HepG2 (cell line): Measurements from ENCODE around the gene TMEM95. TPM values are rescaled to one million over a fixed set of nuclear protein-coding genes. Genes with fewer than 3 reads are reported as not detected.

Experiments
- ATAC-seq: fragments of 200-7000 bp; cut with Tn5 transposase; 3 replicates; pipeline ENCODE4 v1.9.1; 2020; ENCODE audit warnings: mild to moderate bottlenecking, moderate library complexity
- BruUV-seq: library from RNA; stranded (reverse); fragments of 400-500 nt; replicated peaks from 2 replicates; lab custom pipeline; 2021; lab: Mats Ljungman, UMichigan
- CTCF ChIA-PET: fragments of 300-600 bp; formaldehyde crosslinking; extraction: SDS; loops from one replicate; lab custom pipeline; 2021; ENCODE audit warnings: low total read pairs, inconsistent platforms, low intra/inter-chr PET ratio; lab: Yijun Ruan, JAX
- POLR2A ChIA-PET: fragments of 350-600 bp; sonication (Branson Sonifier 250); formaldehyde crosslinking; loops from one replicate; lab custom pipeline; 2020; ENCODE audit warnings: antibody characterized with exemption, inconsistent platforms; lab: Yijun Ruan, JAX
- DNase-seq: peaks from one replicate; pipeline ENCODE4 v3.0.0-alpha.2; 2015; ENCODE audit warnings: low spot score
- FAIRE-seq: peaks from 3 replicates; lab custom pipeline; 2011; peaks lifted over from hg19 to GRCh38; lab: Jason Lieb, UNC
- H2AFZ ChIP-seq: one replicate; pipeline ENCODE4 v1.6.1; 2011; ENCODE audit warnings: low read length, inconsistent platforms
- H3K27ac ChIP-seq: fragments of 300-600 bp; 3 replicates; pipeline ENCODE4 v1.8.0; 2011; ENCODE audit warnings: mixed run types, mild to moderate bottlenecking, mixed read lengths, low read length, inconsistent platforms; ENCODE audit not compliant: insufficient read depth; ENCODE audit errors: extremely low read length
- H3K27me3 ChIP-seq, 2 experiments: fragments of 200-600 bp in 1 of 2; 2 replicates in 1 of 2; 3 replicates in 1 of 2; pipeline versions ENCODE4 v1.6.0 to v1.8.0; 2011; ENCODE audit warnings: low read length in 2 of 2, mild to moderate bottlenecking in 2 of 2, moderate library complexity in 2 of 2, inconsistent platforms in 1 of 2; ENCODE audit not compliant: insufficient read depth in 2 of 2, control insufficient read depth in 1 of 2
- H3K36me3 ChIP-seq, 2 experiments: fragments of 200-600 bp in 1 of 2; replicated peaks in 1 of 2; 2 replicates in 1 of 2; 3 replicates in 1 of 2; pipeline versions ENCODE4 v1.5.1 to v1.8.0; 2011; ENCODE audit warnings: low read length in 2 of 2, inconsistent platforms in 1 of 2; ENCODE audit not compliant: insufficient read depth in 2 of 2, control insufficient read depth in 1 of 2
- H3K4me1 ChIP-seq: 2 replicates; pipeline ENCODE4 v1.5.1; 2012; ENCODE audit warnings: low read length, inconsistent platforms; ENCODE audit not compliant: insufficient read depth
- H3K4me2 ChIP-seq: 2 replicates; pipeline ENCODE4 v1.6.0; 2011; ENCODE audit warnings: low read depth, low read length, inconsistent platforms
- H3K4me3 ChIP-seq, 3 experiments: fragments of 200-600 bp in 1 of 3; sonication (generic), shearing (Covaris generic) in 1 of 3; replicated peaks in 1 of 3; 2 replicates each; pipeline ENCODE4 v1.5.1; 2011 to 2016; ENCODE audit warnings: low read length in 3 of 3, inconsistent platforms in 2 of 3, low read depth in 2 of 3, mild to moderate bottlenecking in 2 of 3, control low read depth in 1 of 3, mixed read lengths in 1 of 3; ENCODE audit not compliant: insufficient read depth in 1 of 3
- H3K79me2 ChIP-seq: one replicate; pipeline ENCODE4 v1.6.1; 2011; ENCODE audit warnings: low read length, inconsistent platforms; ENCODE audit not compliant: insufficient read depth
- H3K9ac ChIP-seq: 2 replicates; pipeline ENCODE4 v1.6.0; 2011; ENCODE audit warnings: mild to moderate bottlenecking, low read depth, low read length, inconsistent platforms; ENCODE audit not compliant: insufficient read depth
- H3K9me3 ChIP-seq: 2 replicates; pipeline ENCODE4 v1.5.1; 2012; ENCODE audit warnings: mild to moderate bottlenecking, low read length
- H4K20me1 ChIP-seq: 2 replicates; pipeline ENCODE4 v1.6.0; 2011; ENCODE audit warnings: inconsistent platforms, mild to moderate bottlenecking, low read length, moderate library complexity; ENCODE audit not compliant: insufficient read depth
- CENPT ChIP-seq: sonication (generic); formaldehyde crosslinking; IDR thresholded peaks from 2 replicates; pipeline ENCODE4 v1.8.0; 2022; ENCODE audit warnings: low read depth, mild to moderate bottlenecking, moderate library complexity, missing genetic modification reagents
- HMG20B ChIP-seq: conservative IDR thresholded peaks from 2 replicates; pipeline ENCODE4 v1.6.1; 2016; ENCODE audit warnings: missing genetic modification reagents, missing compliant biosample characterization
- HMGXB3 ChIP-seq: sonication (generic); formaldehyde crosslinking; IDR thresholded peaks from 2 replicates; pipeline ENCODE4 v1.4.0; 2020; ENCODE audit warnings: missing genetic modification reagents, borderline replicate concordance
- JDP2 ChIP-seq: sonication (generic); formaldehyde crosslinking; IDR thresholded peaks from 2 replicates; pipeline ENCODE4 v1.8.1; 2022; ENCODE audit warnings: missing genetic modification reagents, borderline replicate concordance
- KMT2B ChIP-seq: IDR thresholded peaks from 2 replicates; pipeline ENCODE4 v1.6.1; 2016; ENCODE audit warnings: missing genetic modification reagents, missing compliant biosample characterization
- LBX2 ChIP-seq: sonication (generic); formaldehyde crosslinking; IDR thresholded peaks from 2 replicates; pipeline ENCODE4 v1.5.0; 2020; ENCODE audit warnings: missing genetic modification reagents, mild to moderate bottlenecking, borderline replicate concordance
- PREB ChIP-seq: sonication (generic); formaldehyde crosslinking; IDR thresholded peaks from 2 replicates; pipeline ENCODE4 v1.4.0; 2020; ENCODE audit warnings: missing genetic modification reagents
- REL ChIP-seq: sonication (generic); formaldehyde crosslinking; conservative IDR thresholded peaks from 2 replicates; pipeline ENCODE4 v1.8.0; 2022; ENCODE audit warnings: mild to moderate bottlenecking, missing genetic modification reagents, moderate library complexity
- TARDBP ChIP-seq: sonication (generic); formaldehyde crosslinking; IDR thresholded peaks from 2 replicates; pipeline ENCODE4 v1.8.0; 2022; ENCODE audit warnings: mild to moderate bottlenecking, missing genetic modification reagents
- ZBTB34 ChIP-seq: sonication (generic); formaldehyde crosslinking; IDR thresholded peaks from 2 replicates; pipeline ENCODE4 v1.8.0; 2022; ENCODE audit warnings: mild to moderate bottlenecking, missing genetic modification reagents
- ZEB1 ChIP-seq: IDR thresholded peaks from 2 replicates; pipeline ENCODE4 v1.6.1; 2012; ENCODE audit warnings: mild to moderate bottlenecking, low read depth, inconsistent platforms; ENCODE audit not compliant: insufficient replicate concordance
- ZFX ChIP-seq: sonication (generic); formaldehyde crosslinking; IDR thresholded peaks from 2 replicates; pipeline ENCODE4 v1.4.0; 2020; ENCODE audit warnings: mild to moderate bottlenecking, low read depth, missing genetic modification reagents, moderate library complexity
- ZNF251 ChIP-seq: sonication (generic); formaldehyde crosslinking; IDR thresholded peaks from 2 replicates; pipeline ENCODE4 v1.9.0; 2021; ENCODE audit warnings: mild to moderate bottlenecking, missing genetic modification reagents
- ZNF605 ChIP-seq: sonication (generic); formaldehyde crosslinking; IDR thresholded peaks from 2 replicates; pipeline ENCODE4 v1.8.0; 2022; ENCODE audit warnings: mild to moderate bottlenecking, missing genetic modification reagents
- ZNF781 ChIP-seq: sonication (generic); formaldehyde crosslinking; IDR thresholded peaks from 2 replicates; pipeline ENCODE4 v1.5.1; 2020; ENCODE audit warnings: borderline replicate concordance, mild to moderate bottlenecking, missing genetic modification reagents; ENCODE audit errors: not compliant biosample characterization
- ZZZ3 ChIP-seq: sonication (generic); formaldehyde crosslinking; IDR thresholded peaks from 2 replicates; pipeline ENCODE4 v1.4.0; 2020; ENCODE audit warnings: missing genetic modification reagents, mild to moderate bottlenecking, borderline replicate concordance
- WGBS: methylation state at CpG from one replicate; pipeline ENCODE4 v1.1.6; 2017; ENCODE audit warnings: low lambda C conversion rate; 5-methylcytosine and 5-hydroxymethylcytosine counted together
- in situ Hi-C: cut with HindIII; loops from 2 replicates; pipeline ENCODE4 v1.10.0; 2017; ENCODE audit warnings: low pct_unique_long_range_greater_than_20kb; ENCODE audit not compliant: extremely low pct_ligation_motif_present
- intact Hi-C: fragments of 100-400 bp; cut with micrococcal nuclease; formaldehyde crosslinking; loops from one replicate; pipeline ENCODE4 v1.10.0; 2022; ENCODE audit not compliant: unreplicated experiment
- polyA plus RNA-seq, 8 experiments: library from polyadenylated mRNA; depleted of rRNA in 3 of 8; stranded (reverse) in 7 of 8; unstranded in 1 of 8; fragments of >200 nt; fragmentation: Illumina TruSeq in 4 of 8; extraction: Trizol in 4 of 8; gene quantifications; 2 replicates each; pipeline versions ENCODE4 v1.2.1 to v1.2.3, GENCODE V29; 2011 to 2016; ENCODE audit warnings: low read depth in 4 of 8, missing spikeins in 1 of 8, mixed read lengths in 1 of 8; ENCODE audit not compliant: insufficient read depth in 1 of 8
- total RNA-seq, 5 experiments: library from RNA; depleted of rRNA; stranded (reverse); fragments of >200 nt; fragmentation: Illumina TruSeq; extraction: Trizol; gene quantifications; 2 replicates each; pipeline ENCODE4 v1.2.3, GENCODE V29; 2016; ENCODE audit warnings: low read depth in 1 of 5

The TMEM95 gene
- total and polyA plus RNA-seq, 2 of the 13 experiments (the other 11 are each of a cell fraction or from before 2014, with no cell fraction given) = not detected

- in situ Hi-C loops = no loop called here
- no peak for FAIRE-seq
- TF ChIP-seq ZZZ3 (CRISPR knock-in tag) = peak; percentile 46; the same call in 1 of the 2 replicates
- TF ChIP-seq ZFX (CRISPR knock-in tag) = no peak
- TF ChIP-seq CENPT = no peak
- no peak for TF ChIP-seq KMT2B (CRISPR knock-in tag)
- TF ChIP-seq ZNF781 (CRISPR knock-in tag) = no peak
- TF ChIP-seq REL = no peak; the same call in 1 of the 2 replicates
- TF ChIP-seq HMGXB3 (CRISPR knock-in tag) = no peak
- no peak for TF ChIP-seq PREB (CRISPR knock-in tag)
- no peak for TF ChIP-seq JDP2 (CRISPR knock-in tag)
- TF ChIP-seq ZEB1 = peak; percentile 64
- no peak for TF ChIP-seq ZBTB34 (CRISPR knock-in tag)
- no peak for TF ChIP-seq ZNF605
- no peak for TF ChIP-seq HMG20B
- no peak for TF ChIP-seq ZNF251 (CRISPR knock-in tag)
- TF ChIP-seq TARDBP (CRISPR knock-in tag) = 0 out of 2 replicates have a peak, but pooled peaks have one; percentile 26
- no peak for TF ChIP-seq LBX2 (CRISPR knock-in tag)
Measured at GRCh38 chr17:7393613-7394451, 38.9 kb downstream of the TMEM95 start.

More at GRCh38 chr17:7393613-7394451, 38.9 kb downstream of the TMEM95 start:
- ATAC-seq (peak; percentile 39), DNase-seq (no peak)
- H2AFZ ChIP-seq = no peak overlapping the region
- H3K4me1 ChIP-seq = peaks cover 14% of the 10 kb centered on the region
- ChIA-PET POLR2A (interaction anchor here (0.7 to 2.4 kb wide), 11 partner anchors 10 to 294 kb away, joined by 3 to 76 read pairs (median 4); partner anchors contain the start of genes CHRNB1, NEURL4, POLR2A and SLC35G6), CTCF (no interaction called here)
- H3K79me2 ChIP-seq = no peaks in the 10 kb centered on the region
- H3K27me3 ChIP-seq = no peaks in the 10 kb centered on the region
- H3K27ac ChIP-seq = peak overlapping the region; percentile 76
- WGBS = 60% methylated on average over 22 of the region's 48 CpGs
- no peaks in the 10 kb centered on the region for H3K9me3 ChIP-seq
- peak overlapping the region; percentile 66 for H3K9ac ChIP-seq
- peak overlapping the region; percentile 88 for H3K4me2 ChIP-seq
- H3K36me3 ChIP-seq = peaks cover 0 to 2% of the 10 kb centered on the region in 2 experiments; a peak in 2 of 5 replicates
- no TSS peak for BruUV-seq
- H3K4me3 ChIP-seq = peak overlapping the region; percentile 68 to 90 (median 84)
- H4K20me1 ChIP-seq = no peaks in the 10 kb centered on the region
- intact Hi-C loops = no loop called here
